SK-MEL-5 (cell line): ENCODE results near the gene NBAS. TPM values are rescaled to one million over a fixed set of nuclear protein-coding genes. Genes with fewer than 3 reads are reported as not detected.
"Not testable (repeated sequence)": the region's sequence is repeated elsewhere in the genome, so short reads cannot be mapped to it uniquely, and the experiment has no call there.

ENCODE experiments used
- DNase-seq: peaks from one replicate; pipeline ENCODE4 v3.0.0-alpha.2; 2016; ENCODE audit warnings: low read depth, low spot score
- in situ Hi-C: cut with HindIII; loops from 2 replicates; pipeline ENCODE4 v1.10.0; 2016; ENCODE audit warnings: low sequenced_read_pairs, high pct_unique_total_duplicates, low pct_unique_long_range_greater_than_20kb
- total RNA-seq: library from RNA; depleted of rRNA; stranded (reverse); fragments of >200 nt; shearing (Covaris generic); gene quantifications from 2 replicates; pipeline ENCODE4 v1.2.3, GENCODE V29; 2014

Gene NBAS
- total RNA-seq, 1 experiment from 2014 or later, result 59.4 TPM

DNA sequence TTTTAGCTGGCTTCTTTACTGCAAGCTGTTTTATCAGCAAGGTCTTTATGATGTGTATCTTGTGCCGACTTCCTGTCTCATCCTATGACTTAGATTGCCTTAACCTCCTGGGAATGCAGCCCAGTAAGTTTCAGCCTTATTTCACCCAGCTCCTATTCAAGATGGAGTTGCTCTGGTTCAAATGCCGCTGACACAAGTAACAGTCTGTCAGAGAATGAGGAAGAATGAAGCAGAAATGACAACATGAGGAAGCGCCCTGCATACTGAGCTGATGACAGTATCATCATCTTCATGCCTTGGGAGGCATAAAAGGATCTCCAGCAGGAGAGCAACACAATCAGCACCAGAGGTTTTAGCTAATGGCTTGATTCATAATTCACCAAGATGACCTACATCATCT is 309.4 kb downstream of the NBAS start:
- no peak for DNase-seq
- in situ Hi-C loops, result no loop called here

DNA sequence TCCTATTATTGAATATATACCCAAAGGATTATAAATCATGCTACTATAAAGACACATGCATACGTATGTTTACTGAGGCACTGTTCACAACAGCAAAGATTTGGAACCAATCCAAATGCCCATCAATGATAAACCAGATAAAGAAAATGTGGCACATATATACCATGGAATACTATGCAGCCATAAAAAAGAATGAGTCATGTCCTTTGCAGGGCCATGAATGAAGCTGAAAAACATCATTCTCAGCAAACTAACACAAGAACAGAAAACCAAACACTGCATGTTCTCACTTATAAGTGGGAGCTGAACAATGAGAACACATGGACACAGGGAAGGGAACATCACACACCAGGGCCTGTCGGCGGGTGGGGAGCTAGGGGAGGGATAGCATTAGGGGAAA is 310.2 kb downstream of the NBAS start:
- DNase-seq, in situ Hi-C loops: not testable (repeated sequence)

DNA sequence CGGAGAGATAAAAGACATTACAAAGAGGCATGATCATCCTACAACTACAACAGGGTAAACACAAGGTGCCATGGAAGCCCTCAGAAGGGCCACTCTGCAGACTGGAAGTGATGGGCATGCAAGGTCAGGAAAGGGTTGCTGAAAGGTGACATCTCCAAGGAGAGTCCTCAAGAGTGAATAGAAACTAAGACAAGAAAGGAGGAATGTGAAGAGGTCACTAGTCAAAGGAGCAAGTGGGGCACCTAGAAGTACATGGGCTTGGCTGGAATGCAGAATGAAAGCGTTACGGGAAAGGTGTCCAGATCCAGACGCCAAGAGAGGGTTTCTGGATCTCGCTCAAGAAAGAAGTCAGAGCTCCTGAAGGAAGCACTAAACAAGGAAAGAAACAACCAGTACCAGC is 314.3 kb downstream of the NBAS start:
- in situ Hi-C loops, result no loop called here
- DNase-seq, result no peak

DNA sequence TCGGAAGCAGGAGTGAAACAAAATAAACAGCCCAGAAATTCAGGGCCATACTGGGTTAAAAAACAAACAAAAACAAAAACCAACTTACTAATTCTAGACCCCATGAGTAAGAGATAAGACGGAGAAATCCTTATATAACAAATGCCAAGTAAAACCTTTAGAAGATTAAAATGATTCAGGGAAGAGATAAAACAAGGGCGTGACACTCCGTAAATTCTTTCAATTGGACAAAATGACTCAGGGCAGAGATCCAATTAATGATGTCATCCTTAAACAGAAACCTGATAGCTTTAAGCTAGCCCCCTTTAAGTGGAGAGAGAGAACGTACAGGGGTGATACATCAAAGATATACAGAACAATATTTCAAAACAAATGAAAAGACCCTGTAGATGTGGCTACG is 317.4 kb downstream of the NBAS start:
- DNase-seq, result no peak
- in situ Hi-C loops, result no loop called here

DNA sequence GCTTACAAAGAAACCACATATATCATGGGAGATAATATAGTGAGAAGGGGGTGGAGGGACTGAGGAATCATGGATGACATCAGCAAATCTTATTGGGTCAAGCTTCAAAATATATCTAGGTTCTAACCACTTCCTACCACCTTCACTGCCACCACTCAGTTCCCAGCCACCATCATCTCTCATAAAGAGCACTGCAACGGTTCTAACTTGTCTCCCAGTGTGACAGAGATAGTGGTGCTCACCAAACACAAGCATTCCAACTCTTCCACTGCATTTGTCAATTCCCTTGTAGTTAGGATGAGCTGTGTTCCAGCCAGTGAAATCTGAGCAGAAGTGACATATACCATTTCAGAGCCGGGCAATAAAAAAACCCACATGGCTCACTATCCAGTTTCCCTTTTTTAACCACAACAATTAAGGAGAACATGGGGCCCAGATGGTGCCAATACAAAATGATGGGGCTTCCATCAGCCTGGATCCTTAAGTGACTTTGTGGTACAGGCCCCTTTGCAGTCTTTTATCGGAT is 318.1 kb downstream of the NBAS start:
- in situ Hi-C loops, result no loop called here
- DNase-seq, result no peak

DNA sequence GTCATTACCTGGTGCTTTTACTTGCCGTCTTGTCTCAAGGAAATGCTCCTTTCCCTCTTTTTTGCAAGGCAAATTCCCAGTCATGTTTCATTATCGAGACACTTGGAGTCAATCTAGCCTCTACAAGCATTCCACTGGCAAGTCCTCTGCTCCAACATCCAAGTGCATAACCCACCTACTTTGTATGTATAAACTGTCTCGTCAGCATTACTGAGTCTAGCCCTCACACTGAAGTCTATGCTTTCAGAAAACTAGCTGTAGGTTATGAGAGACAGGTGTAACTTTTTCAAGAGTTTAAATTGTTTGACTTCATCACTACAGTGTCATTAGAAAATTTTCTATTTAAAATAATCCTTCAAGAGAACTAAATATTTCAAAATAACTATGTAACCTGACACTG is 319.2 kb downstream of the NBAS start:
- in situ Hi-C loops, result no loop called here
- no peak for DNase-seq

DNA sequence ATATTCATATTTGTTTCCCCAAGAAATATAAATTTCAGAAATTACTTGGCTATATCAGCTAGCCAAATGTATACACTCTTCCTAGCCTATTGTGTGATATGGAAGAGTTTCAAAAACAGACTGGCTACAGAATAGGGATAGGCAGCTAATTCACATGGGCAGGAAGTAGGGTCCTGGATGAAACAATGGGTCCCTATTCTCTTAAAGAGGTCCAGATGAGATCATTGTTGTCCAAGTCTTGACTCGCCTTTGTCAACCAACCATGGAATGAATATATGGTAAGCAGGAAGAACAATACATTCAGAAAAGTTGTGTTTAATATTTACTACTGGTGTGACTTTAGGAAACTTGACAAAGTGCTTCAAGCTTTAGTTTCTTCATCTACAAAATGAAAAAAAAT is 319.9 kb downstream of the NBAS start:
- in situ Hi-C loops, result no loop called here
- DNase-seq, result peak; percentile 50

DNA sequence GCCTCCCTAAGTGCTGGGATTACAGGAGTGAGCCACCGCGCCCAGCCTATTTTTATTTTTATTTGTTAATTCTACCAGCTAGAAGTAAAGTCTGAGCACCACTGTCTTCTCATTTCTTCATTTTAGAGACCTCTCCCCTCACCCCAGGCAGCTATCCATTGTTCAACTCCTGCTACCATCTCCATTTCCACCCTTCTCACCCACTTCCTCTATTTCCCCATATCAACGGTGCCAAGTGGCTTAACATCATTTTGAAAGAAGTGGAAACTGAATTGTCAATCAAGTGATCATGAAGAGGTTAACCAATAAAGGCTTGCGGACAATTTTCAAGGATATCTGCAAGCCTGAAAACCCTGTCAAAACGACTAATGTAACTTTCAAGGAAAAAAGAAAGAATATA is 323.1 kb downstream of the NBAS start:
- in situ Hi-C loops, result no loop called here
- no peak for DNase-seq

DNA sequence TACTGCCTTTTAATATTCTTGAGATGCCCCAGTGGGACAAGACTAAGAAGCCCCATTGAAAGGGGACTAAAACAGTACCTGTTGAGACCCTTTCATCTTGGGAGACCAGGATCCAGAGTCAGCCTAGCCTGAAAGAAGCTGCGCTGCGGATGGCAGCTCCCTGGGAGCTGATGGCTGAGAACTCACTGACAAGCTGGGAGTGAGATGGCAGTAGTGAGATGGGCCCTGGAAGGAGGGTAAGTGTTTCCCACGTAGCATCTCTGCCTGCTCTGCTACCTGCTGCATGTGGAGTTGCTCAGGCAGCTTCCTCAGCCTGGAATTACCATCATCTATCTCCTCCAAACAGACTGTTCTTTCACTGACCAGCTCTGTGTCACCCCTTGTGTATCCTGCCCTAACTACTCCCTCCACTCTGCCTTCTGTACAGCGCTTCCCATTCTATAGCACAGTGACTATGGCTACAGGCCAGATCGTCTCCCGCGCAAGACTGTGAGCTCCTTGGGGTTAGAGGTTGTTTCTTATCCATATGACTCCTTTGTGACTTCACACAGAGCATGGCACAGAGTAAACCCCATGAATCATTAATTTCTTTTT is 330.4 kb downstream of the NBAS start:
- DNase-seq, result no peak
- in situ Hi-C loops, result no loop called here

DNA sequence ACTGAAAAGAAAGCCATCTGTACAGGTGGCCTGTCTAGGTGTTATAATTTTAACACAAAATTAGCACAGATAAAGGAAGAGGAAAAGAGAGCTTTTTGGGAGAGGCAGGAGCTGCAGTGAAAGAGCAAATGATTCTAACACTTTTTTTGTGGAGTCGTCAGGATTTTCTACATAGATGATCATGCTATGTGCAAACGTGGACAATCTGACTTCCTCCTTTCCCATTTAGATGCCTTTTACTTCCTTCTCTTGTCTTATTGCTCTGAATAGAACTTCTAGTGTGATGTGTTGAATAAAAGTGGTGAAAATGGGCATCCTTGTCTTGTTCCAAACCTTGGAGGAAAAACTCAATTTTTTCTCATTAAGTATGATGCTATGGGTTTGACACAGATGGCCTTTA is 334.5 kb downstream of the NBAS start:
- no peak for DNase-seq
- in situ Hi-C loops, result no loop called here

DNA sequence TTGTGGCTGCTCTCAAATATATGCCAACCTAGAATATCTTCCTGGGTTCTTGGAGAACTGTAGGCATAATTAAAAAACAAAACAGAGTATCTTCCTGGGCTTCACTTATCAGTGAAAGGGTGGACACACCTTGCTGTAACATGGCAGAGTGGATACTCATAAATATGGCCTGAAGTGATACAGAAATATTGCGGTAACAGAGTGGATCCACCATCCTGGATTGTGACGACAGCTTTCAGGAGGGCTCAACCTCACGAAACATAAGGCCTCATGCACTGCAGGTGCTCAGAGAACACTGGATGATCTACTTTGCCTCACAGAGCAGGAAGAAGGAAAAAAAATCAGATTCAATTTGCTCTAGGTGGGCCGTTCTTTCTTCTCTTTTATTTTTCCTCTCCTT is 336.0 kb downstream of the NBAS start:
- DNase-seq, result no peak
- in situ Hi-C loops, result no loop called here

DNA sequence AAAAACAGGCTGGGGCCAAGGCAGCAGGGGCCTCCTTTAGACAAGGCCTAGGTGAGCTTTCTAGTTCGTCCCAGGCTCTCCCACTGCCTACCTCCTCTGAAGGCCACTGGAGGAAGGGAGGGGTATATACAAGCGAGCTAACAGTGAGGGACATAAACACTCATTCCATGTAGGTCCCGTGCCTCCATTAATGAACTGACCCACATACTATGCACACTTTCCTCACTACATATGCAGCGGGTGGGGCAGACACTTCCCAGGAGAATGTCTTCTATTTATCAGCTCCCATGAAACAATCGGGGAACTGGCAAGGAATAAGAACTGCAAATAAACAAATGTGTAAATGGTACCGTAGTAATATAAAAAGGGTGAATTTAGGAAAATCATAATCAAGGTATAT is 336.5 kb downstream of the NBAS start:
- in situ Hi-C loops, result no loop called here
- DNase-seq, result no peak

DNA sequence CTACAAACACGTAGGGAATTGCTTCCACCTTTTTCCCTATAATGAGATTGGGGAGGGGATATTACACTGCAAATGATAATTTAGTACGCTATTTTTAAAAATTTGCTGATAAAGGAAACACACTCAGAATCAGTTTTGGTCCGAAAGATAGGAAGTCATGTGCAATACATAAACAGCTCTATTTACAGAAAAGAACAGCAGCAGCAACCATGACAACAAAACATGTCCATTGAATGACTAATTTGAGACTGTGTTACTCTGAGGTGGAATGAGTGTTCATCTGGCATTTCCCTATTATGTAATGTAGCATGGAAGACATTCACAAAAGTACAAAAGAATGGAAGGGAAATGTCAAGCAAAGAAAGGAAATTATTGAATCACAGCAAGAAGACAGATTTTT is 337.2 kb downstream of the NBAS start:
- DNase-seq, result no peak

DNA sequence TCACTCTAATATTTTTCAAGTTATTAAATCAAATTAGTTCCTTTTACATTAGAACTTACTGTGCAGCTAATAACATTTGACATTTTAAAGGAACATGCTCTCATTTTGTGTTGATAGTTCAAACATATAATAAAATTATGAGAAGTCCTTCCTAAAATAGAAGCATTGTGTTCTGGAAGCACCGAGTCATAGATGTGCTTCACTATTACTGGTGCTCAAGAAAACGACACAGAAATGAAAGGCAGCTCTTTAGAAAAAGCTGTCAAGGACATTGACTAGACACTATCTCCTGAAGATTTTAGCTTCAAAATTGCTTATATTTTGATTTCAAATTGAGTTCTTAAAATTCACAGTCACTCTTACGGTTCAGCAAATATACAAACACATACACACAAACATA is 338.3 kb downstream of the NBAS start:
- no peak for DNase-seq
- in situ Hi-C loops, result no loop called here

More for the DNA sequence above, 337.2 kb downstream of the NBAS start:
- in situ Hi-C loops, result no loop called here

DNA sequence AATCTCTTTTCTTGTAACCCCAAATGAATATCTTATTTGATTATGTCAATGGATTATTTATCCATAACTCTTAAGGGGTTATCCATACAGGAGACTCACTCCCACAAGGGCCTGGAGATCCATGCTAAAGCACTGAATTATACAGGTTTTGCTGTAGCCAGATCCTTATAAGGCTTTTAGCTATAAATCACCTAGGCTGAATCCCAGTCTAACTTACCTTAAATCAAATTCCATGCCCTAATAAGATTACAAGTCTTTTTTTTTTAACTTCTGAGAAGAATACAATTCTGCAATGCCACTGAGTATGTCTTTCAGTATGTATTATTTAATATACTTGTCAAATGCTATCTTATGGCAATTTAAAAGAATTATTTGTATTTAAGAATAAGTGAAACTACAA is 340.5 kb downstream of the NBAS start:
- in situ Hi-C loops, result no loop called here
- DNase-seq, result no peak

DNA sequence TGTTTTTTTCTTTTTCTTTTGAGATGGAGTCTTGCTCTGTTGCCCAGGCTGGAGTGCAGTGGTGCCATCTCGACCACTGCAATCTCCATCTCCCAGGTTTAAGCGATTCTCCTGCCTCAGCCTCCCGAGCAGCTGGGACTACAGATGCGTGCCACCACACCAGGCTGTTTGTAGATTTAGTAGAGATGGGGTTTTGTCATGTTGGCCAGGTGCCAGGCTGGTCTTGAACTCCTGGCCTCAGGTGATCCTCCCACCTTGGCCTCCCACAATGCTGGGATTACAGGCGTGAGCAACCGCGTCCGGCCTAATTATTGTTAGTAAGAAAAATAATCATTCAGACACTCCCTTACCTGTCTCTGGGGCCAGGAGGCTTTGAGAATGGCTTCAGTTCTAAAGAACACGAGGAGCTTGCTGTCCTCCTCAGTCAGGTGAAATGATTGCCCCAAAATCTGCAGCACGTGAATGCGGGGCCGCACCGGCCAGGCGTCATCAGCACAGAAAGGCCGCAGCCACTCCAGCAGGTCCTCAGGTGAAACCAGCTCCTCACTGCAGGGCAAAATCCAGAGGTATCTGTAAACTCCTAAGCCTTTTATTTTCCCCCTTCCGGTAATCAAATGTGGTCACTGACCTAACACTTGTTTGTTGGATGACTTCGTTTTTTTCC is 342.6 kb downstream of the NBAS start:
- in situ Hi-C loops, result no loop called here
- no peak for DNase-seq

DNA sequence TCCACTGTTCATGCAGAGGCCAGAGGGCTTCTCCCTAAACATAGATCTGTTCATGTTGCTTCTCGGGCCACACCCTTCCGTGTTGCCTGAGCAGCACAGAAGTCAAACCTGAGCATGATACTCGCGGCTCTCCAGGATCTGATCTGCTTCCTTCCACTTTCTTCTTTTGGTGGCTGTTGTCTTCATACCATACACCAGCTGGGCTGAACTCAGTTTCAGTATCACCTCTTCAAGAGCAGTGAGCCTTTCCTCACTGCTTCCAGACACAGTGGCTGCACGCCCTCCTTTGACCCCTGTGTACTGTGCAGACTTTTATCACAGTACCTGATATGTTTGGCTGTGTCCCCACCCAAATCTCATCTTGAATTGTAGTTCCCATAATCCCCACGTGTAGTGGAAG is 348.9 kb downstream of the NBAS start:
- in situ Hi-C loops, result no loop called here
- no peak for DNase-seq

DNA sequence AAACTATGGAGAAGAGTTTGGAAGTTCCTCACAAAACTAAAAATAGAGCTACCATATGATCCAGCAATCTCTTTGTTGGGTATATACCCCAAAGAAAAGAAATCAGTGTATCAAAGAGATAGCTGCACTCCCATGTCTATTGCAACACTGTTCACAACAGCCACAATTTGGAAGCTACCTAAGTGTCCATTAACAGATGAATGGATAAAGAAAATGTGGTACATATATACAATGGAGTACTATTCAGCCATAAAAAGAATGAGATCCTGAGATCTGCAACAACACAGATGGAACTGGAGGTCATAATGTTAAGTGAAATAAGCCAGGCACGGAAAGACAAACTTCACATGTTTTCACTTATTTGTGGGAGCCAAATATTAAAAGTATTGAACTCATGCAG is 350.6 kb downstream of the NBAS start:
- DNase-seq, in situ Hi-C loops: not testable (repeated sequence)

DNA sequence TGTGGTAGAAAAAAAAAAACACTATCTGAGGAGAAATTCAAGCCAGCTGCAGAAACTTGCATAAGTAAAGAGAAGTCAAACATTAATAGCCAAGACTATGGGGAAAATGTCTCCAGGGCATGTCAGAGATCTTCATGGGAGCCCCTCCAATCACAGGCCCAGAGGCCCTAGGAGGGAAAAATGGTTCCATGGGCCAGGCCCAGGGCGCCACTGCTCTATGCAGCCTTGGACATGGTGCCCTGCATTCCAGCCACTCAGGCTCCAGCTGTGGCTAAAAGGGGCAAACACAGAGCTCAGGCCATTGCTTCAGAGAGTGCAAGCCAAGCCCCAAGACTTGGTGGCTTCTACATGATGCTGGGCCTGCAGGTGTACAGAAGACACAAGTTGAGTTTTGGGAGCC is 354.7 kb downstream of the NBAS start:
- in situ Hi-C loops, result no loop called here
- DNase-seq, result no peak
